ENCODE results near the gene AP1G2. TPM values are rescaled to one million over a fixed set of nuclear protein-coding genes. Genes with fewer than 3 reads are reported as not detected.
"Not testable (repeated sequence)": the region's sequence is repeated elsewhere in the genome, so short reads cannot be mapped to it uniquely, and the experiment has no call there.

Gene AP1G2
- polyA plus RNA-seq, 12 donors: 12.2 to 77.8 (median 15.3) TPM; not detected in 1

- peak; percentile 51 for DNase-seq
Measured at GRCh38 chr14:23539248-23540140, 28.1 kb downstream of the AP1G2 start.

DNA sequence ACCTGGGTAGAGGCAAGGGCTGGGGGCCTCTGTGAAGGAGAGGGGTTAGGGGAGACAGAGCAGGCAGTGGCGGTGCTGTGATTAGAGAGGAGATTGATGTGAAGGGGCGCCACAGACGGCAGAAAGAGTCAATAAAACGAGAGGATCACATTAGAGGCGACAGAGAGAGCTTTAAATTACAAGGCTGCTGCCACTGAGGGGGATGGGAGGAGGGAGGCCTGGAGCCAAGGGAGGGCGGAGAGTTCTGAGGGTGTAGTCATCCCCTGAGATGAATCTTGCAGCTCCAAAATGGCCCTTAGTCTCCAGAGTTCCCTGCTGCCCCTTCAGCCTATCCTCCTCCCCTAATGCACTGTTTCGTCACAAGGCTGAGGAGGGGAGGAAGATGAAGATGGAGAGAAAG lies 28.8 kb downstream of the AP1G2 start:
- DNase-seq: no peak

DNA sequence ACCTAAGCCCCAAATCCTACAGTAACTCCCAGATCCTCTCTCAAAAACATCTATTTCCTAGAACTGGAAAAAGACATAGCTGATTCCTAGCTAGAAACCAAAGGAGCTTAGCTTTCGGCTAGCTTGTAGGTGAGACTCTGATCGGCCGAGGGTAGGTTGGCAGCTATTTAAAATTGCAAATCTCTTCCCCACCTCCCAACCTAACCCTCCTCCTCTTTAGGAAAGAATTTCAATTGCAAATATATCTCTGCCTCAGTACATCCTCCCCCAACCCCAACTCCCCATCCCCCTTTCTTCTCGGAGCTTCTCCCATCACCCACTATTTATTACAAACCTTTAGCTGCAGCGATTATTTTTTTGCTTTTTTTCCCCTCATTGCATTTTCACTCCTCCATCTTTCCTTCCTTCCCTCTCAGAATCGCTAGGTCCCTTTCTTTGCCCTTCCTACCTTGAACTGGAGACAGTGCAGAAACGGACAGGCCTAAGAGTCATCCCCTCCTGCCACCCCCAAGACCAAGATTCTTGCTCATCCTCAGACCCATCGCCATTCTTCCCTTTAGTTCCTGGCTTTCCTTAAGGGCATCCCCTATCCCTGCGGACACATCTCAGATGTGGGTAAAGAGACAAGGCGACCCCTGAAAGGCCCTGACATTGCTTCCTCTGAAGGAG lies 29.4 kb downstream of the AP1G2 start:
- DNase-seq: no peak

GRCh38 chr14:23537351-23538049 lies 30.1 kb downstream of the AP1G2 start:
- DNase-seq: no peak

- not testable (repeated sequence) for DNase-seq
Measured at GRCh38 chr14:23536906-23537305, 30.7 kb downstream of the AP1G2 start.

- no peak for DNase-seq
Measured at GRCh38 chr14:23536494-23536893, 31.1 kb downstream of the AP1G2 start.

DNA sequence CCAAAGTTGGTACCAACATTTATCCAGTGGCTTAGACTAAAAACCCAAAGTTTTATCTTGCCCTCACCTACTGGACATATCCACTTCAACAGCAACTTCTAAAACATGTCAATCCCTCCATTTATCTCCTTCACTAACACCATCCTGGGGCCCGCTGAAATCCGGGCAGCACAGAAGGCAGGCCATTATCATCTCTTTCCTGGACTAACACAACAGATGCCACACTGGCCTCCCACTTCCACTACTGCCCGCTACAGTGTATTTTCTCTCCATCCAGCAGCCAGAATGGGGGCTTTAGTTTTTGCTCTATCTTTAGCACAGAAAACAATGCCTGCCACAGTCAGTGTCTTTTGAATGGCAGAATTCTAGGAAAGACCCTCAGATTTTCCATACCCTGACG lies 31.6 kb downstream of the AP1G2 start:
- no peak for DNase-seq

DNA sequence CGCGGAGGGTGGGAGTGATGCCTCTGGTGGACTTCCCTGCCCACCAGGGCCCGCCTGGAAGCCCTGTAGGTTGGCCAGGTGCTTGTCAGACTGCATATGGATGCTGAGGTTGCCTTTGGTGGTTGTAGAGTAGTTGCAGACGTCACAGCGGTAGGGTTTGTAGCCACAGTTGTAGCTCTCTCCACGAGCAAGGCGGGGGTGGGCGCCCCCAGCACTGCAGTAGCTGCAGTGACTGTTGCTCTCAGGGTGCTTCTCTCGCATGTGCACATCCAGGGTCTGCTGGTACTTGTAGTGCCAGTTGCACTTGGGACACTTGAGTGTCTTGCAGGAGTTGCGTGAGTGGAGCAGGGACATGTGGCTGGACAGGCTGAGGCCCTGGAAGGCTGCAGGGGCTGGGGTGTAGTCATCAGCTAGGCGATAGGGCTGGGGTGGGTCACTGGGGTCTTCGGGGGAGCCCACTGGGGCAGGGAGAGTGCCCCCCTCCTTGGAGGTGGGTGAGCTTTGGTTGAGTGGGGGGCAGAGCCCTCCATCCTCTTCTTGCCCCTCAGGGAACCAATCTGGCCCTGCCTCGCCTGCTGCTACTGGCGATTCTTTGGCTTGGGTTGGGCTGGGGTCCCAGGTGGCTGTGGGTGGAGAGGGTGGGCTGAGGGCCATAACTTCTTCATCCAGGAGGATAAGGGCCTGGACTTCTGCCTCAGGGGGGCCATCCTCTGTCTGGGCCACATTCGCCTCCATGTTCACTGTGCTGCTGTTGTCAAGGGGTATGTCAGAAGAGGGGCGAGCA lies 33.7 kb downstream of the AP1G2 start:
- no peak for DNase-seq

DNA sequence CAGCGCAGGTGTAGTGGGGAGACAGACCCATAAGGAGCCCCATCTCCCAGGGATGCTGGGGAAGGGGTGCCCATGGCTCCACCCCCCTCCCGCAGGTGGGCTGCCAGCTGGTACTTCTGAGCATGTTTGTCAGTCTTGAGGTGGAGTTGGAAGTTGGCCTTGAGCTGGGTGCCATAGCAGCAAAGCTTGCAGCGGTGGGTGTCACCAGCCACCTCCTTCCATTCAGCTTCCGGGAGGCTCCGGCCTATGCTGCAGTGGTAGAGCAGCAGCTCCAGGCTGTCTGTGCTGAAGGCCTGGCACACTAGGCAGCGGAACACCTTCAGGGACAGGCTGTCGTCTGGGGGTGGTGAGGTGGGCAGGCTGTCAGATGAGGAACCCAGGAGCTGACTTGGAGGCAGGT lies 34.9 kb downstream of the AP1G2 start:
- no peak for DNase-seq

DNA sequence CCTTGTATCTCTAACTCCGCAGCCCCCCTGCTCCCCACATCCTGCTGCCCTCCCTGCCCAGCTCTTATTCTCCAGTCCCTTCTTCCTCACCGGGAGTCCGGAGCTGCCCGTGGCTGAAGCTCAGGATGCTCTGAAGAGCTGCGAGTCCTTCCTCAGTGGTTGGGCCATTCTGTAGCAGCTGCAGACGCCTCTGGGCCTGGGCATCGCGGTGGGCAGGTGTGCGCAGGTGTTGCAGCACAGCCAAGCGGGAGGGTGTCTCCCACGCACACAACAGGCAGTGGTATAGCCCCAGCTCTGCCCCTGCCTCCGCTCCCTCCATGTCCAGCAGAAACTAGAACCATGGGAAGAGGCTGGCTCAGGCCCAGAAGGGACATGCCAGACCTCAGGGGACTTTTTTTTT lies 36.2 kb downstream of the AP1G2 start:
- DNase-seq: no peak

DNA sequence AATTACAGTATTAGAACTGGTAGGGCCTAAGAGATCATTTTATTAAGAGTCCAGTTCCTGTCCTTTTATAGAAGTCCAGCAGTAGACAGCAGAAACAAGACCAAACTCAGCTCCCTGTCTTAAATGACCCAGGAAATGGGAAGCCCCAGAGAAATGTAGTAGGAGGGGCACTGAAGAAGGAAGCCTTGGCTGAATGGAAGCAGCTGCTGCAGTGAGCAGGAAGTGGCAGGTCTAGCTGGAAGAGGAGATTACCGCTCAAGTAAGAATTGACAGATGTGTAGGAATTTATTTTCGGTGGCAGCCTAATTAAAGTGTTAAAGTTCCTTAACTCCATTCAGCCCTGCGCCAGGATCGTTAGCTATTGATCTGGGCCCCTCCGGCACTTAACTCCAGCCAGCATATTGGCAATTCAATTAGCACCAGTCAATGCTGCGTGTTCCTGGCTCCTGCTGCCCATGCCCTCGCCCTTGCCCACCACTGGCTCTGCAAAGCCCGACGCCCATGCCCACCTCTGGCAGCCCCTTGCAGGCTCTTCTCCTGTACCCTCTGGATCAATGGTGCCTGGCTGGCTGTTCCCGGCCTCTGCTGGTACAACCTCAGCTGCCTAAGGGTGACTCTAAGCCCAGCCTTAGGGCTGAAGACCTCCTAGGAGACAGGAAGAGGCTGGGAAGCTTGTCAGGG lies 37.1 kb downstream of the AP1G2 start:
- no peak for DNase-seq

DNA sequence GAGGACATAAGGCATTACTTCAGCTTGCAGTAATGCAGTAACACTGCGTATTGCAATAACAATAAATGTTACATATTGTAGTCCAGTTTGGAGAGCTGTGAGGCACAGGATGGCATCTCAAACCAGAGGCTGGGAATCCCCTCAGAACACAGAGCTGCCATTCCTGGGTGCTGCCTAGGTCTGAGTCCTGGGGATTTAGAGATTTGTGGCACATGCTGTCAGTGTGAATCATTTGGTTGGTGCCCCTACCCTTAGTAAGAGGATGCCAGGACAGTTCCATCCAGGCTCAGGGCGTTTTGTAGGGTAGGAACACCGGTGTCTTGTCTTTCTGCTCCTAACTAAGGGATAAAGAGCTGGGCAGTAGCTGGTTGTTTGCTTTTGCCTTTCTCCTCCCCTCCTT lies 38.6 kb downstream of the AP1G2 start:
- DNase-seq: no peak

DNA sequence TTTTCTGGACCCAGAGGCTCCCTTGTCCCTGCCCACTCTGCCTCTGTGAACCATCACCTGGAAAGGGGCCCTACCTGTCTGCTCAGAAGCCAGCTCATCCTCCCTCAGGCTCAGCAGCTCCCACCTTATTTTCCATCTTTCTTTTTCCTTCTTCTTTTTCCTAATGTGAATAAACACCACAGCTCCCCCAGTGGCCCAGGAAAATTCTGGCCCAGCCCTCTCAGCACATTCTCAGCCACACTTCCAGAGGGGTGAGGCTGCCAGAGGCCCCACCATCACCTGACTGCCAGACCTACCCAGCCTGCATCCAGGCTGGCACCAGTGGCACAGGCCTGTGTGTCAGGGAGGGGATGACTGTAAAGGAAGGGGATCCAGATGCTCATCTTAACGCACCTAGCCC lies 39.0 kb downstream of the AP1G2 start:
- DNase-seq: no peak

GRCh38 chr14:23525611-23526010 lies 42.0 kb downstream of the AP1G2 start:
- no peak for DNase-seq

DNA sequence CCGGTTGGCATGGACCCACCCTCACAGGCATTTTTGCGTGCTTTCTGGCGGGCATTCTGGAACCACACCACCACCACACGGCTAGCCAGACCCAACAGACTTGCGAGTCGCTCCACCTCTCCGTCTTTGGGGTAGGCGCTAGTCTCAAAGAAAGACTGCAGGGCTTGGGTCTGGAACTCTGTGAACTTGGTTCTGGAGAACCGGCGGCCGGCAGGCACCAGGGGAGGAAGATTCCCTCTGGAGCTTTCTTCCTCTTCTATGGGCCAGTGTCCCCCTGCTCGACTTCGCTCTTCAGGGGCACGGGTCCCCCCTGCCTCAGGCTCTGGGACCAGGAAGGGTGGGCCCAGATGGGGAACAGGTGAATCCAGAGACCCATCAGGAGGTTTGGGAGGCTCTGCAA lies 42.6 kb downstream of the AP1G2 start:
- DNase-seq: no peak

- no peak for DNase-seq
Measured at GRCh38 chr14:23523229-23524016, 44.2 kb downstream of the AP1G2 start.

- DNase-seq: no peak
Measured at GRCh38 chr14:23522643-23523198, 44.9 kb downstream of the AP1G2 start.

DNA sequence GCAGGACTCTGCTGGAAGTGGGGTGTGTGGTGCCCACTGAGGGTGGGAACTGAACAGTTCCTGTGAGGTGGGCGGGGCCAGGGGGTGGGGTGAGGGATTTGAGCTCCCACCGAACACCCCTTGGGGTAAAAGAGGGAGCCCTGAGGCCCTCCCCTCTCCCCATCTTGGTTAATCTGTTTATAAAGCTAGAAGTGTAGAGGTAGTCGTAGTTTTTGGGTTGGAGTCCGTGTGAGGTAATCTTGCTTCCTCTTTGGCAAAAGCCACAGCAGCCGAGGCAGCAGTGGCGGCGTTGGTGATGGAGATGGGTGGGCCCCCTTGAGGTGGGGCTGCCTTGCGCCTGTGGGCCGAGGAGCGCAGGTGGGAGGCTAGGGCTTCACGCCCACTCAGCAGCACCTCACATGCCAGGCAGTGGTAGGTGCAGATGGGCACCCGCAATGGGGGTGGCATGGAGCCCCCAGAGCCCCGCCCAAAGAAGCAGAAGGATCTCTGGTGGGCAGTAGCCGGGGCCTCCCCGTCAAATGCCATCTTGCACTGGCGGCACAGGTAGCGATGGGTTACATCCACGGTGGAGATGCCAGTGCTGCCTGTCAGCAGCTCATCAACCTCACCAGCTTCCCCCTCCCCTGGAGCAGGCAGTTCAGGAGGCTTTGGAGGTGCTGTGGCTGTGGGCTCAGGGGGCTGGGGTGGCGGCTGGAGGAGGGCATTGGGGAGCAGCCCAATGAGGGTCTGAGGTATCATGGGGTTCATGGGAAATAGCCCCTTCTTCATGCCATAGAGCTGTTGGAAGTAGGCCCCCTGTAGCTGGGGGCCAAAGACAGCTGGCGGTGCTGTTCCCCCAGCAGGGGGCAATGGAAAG lies 45.6 kb downstream of the AP1G2 start:
- no peak for DNase-seq

- no peak for DNase-seq
Measured at GRCh38 chr14:23520899-23521533, 46.6 kb downstream of the AP1G2 start.
